ENCODE data around the gene ARHGEF12. TPM values are rescaled to one million over a fixed set of nuclear protein-coding genes. Genes with fewer than 3 reads are reported as not detected.

ARHGEF12 gene
- total RNA-seq, 1 donor from 2014 or later = 83.1 TPM

- peaks cover 2% of the 10 kb centered on the region for H3K36me3 Mint-ChIP-seq (ENCODE audit: low read depth, unreplicated experiment)
- Histone ChIP-seq H3K9me3 (ENCODE audit: insufficient read depth, low read depth, low read length) (no peaks in the 10 kb centered on the region), H3K9ac (ENCODE audit: low read length) (no peak overlapping the region), H3K4me1 (ENCODE audit: insufficient read depth, low read length) (peaks cover 8% of the 10 kb centered on the region), H3K4me2 (ENCODE audit: low read length) (no peak overlapping the region), H3K27me3 (ENCODE audit: insufficient read depth, low read length) (peaks cover 2% of the 10 kb centered on the region), H3K27ac (ENCODE audit: low read depth, low read length) (no peak overlapping the region), H4K20me1 (ENCODE audit: insufficient read depth, low read length) (no peaks in the 10 kb centered on the region), H3K4me3 (ENCODE audit: insufficient read depth, low read depth, low read length) (no peak overlapping the region), H3K36me3 (ENCODE audit: insufficient read depth, low read length) (no peaks in the 10 kb centered on the region), H3K79me2 (ENCODE audit: insufficient read depth, low read length) (no peaks in the 10 kb centered on the region), H2AFZ (ENCODE audit: low read depth, low read length) (peak overlapping the region; percentile 50)
- FAIRE-seq (no peak), DNase-seq (ENCODE audit: low read depth) (no peak)
- H3K4me1 Mint-ChIP-seq (ENCODE audit: low read depth, unreplicated experiment) = peaks cover 14% of the 10 kb centered on the region
- H3K9me3 Mint-ChIP-seq (ENCODE audit: unreplicated experiment) = no peaks in the 10 kb centered on the region
- H3K27ac Mint-ChIP-seq (ENCODE audit: unreplicated experiment) = no peak overlapping the region
- TF ChIP-seq CTCF (IDR thresholded peaks at IDR 0.05; ENCODE audit: insufficient read depth, low read depth, low read length) (no peak), EZH2 (IDR thresholded peaks at IDR 0.05; ENCODE audit: insufficient read depth, low read length) (no peak)
- H3K4me3 Mint-ChIP-seq (ENCODE audit: unreplicated experiment) = no peak overlapping the region
- peaks cover 35% of the 10 kb centered on the region for H3K27me3 Mint-ChIP-seq (ENCODE audit: low read depth, unreplicated experiment)
Measured at GRCh38 chr11:120516461-120517389, 180.5 kb downstream of the ARHGEF12 start.

DNA sequence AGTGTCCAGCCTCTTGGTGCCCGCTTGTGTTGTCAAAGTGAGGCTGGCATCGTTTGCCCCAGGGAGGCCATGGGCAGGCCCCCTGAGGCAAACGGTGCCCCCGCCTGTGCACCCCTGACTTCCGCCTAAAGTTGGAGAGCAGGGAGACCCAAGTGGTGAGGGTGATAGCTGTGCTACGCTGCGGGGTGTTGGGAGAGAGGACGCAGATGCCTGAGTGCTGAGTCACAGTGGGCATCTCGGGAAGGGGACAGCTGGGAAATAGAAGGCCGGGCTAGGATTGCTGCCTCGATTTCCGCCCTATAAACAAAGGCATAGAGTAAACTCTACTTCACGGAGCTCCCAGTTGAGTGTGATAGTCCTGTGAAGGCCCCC is 181.2 kb downstream of the ARHGEF12 start:
- no peaks in the 10 kb centered on the region for H3K9me3 ChIP-seq (ENCODE audit: insufficient read depth, low read depth, low read length)
- H2AFZ ChIP-seq (ENCODE audit: low read depth, low read length) = peak overlapping the region; percentile 50
- Mint-ChIP-seq H3K4me1 (ENCODE audit: low read depth, unreplicated experiment) (peaks cover 14% of the 10 kb centered on the region), H3K27me3 (ENCODE audit: low read depth, unreplicated experiment) (peaks cover 38% of the 10 kb centered on the region), H3K9me3 (ENCODE audit: unreplicated experiment) (no peaks in the 10 kb centered on the region), H3K36me3 (ENCODE audit: low read depth, unreplicated experiment) (peaks cover 2% of the 10 kb centered on the region), H3K27ac (ENCODE audit: unreplicated experiment) (peak overlapping the region; percentile 20), H3K4me3 (ENCODE audit: unreplicated experiment) (no peak overlapping the region)
- H3K9ac ChIP-seq (ENCODE audit: low read length) = no peak overlapping the region
- H3K27ac ChIP-seq (ENCODE audit: low read depth, low read length) = no peak overlapping the region
- no peaks in the 10 kb centered on the region for H4K20me1 ChIP-seq (ENCODE audit: insufficient read depth, low read length)
- no peak overlapping the region for H3K4me3 ChIP-seq (ENCODE audit: insufficient read depth, low read depth, low read length)
- peak overlapping the region; percentile 6 for H3K4me2 ChIP-seq (ENCODE audit: low read length)
- TF ChIP-seq EZH2 (IDR thresholded peaks at IDR 0.05; ENCODE audit: insufficient read depth, low read length) (no peak), CTCF (IDR thresholded peaks at IDR 0.05; ENCODE audit: insufficient read depth, low read depth, low read length) (no peak)
- H3K36me3 ChIP-seq (ENCODE audit: insufficient read depth, low read length) = no peaks in the 10 kb centered on the region
- peak; percentile 31 for DNase-seq (ENCODE audit: low read depth)
- H3K79me2 ChIP-seq (ENCODE audit: insufficient read depth, low read length) = no peaks in the 10 kb centered on the region
- peaks cover 2% of the 10 kb centered on the region for H3K27me3 ChIP-seq (ENCODE audit: insufficient read depth, low read length)
- peaks cover 8% of the 10 kb centered on the region for H3K4me1 ChIP-seq (ENCODE audit: insufficient read depth, low read length)
- FAIRE-seq = no peak

GRCh38 chr11:120517801-120518291 is 181.6 kb downstream of the ARHGEF12 start:
- Histone ChIP-seq H3K4me2 (ENCODE audit: low read length) (peak overlapping the region; percentile 6), H3K27ac (ENCODE audit: low read depth, low read length) (no peak overlapping the region), H3K36me3 (ENCODE audit: insufficient read depth, low read length) (no peaks in the 10 kb centered on the region), H2AFZ (ENCODE audit: low read depth, low read length) (no peak overlapping the region), H3K9ac (ENCODE audit: low read length) (no peak overlapping the region), H4K20me1 (ENCODE audit: insufficient read depth, low read length) (no peaks in the 10 kb centered on the region), H3K27me3 (ENCODE audit: insufficient read depth, low read length) (peaks cover 2% of the 10 kb centered on the region), H3K79me2 (ENCODE audit: insufficient read depth, low read length) (no peaks in the 10 kb centered on the region), H3K4me1 (ENCODE audit: insufficient read depth, low read length) (peaks cover 8% of the 10 kb centered on the region), H3K9me3 (ENCODE audit: insufficient read depth, low read depth, low read length) (no peaks in the 10 kb centered on the region), H3K4me3 (ENCODE audit: insufficient read depth, low read depth, low read length) (no peak overlapping the region)
- Mint-ChIP-seq H3K9me3 (ENCODE audit: unreplicated experiment) (no peaks in the 10 kb centered on the region), H3K4me3 (ENCODE audit: unreplicated experiment) (no peak overlapping the region), H3K27ac (ENCODE audit: unreplicated experiment) (no peak overlapping the region), H3K4me1 (ENCODE audit: low read depth, unreplicated experiment) (peaks cover 14% of the 10 kb centered on the region), H3K36me3 (ENCODE audit: low read depth, unreplicated experiment) (peaks cover 2% of the 10 kb centered on the region), H3K27me3 (ENCODE audit: low read depth, unreplicated experiment) (peaks cover 39% of the 10 kb centered on the region)
- no peak for TF ChIP-seq EZH2 (IDR thresholded peaks at IDR 0.05; ENCODE audit: insufficient read depth, low read length)
- no peak for TF ChIP-seq CTCF (IDR thresholded peaks at IDR 0.05; ENCODE audit: insufficient read depth, low read depth, low read length)
- no peak for FAIRE-seq
- DNase-seq (ENCODE audit: low read depth) = no peak
